Cardiac muscle cell (in vitro differentiated cells and primary cell): Measurements from ENCODE around the gene TSPAN2. TPM values are rescaled to one million over a fixed set of nuclear protein-coding genes. Genes with fewer than 3 reads are reported as not detected.

ENCODE experiments used
- DNase-seq, 2 donors: peaks; one replicate each; pipeline versions ENCODE4 v3.0.0 to v3.0.0-alpha.2; 2010 to 2017; ENCODE audit warnings: low read depth in 1 of 2, low spot score in 1 of 2
- H3K27ac ChIP-seq: fragments of 200-600 bp; sonication (generic); 2 replicates; pipeline ENCODE4 v1.5.1; 2016
- H3K27me3 ChIP-seq: fragments of 200-600 bp; sonication (generic); 2 replicates; pipeline ENCODE4 v1.6.0; 2016; ENCODE audit warnings: control low read depth
- H3K36me3 ChIP-seq: fragments of 200-600 bp; sonication (generic); 2 replicates; pipeline ENCODE4 v1.5.1; 2016; ENCODE audit warnings: control low read depth
- H3K4me1 ChIP-seq: fragments of 200-600 bp; sonication (generic); 2 replicates; pipeline ENCODE4 v1.8.1; 2017; ENCODE audit warnings: low read depth, mild to moderate bottlenecking, mixed run types
- H3K4me3 ChIP-seq: fragments of 200-600 bp; sonication (generic); 2 replicates; pipeline ENCODE4 v1.5.1; 2016; ENCODE audit warnings: mild to moderate bottlenecking
- H3K9me3 ChIP-seq: fragments of 200-600 bp; sonication (generic); 2 replicates; pipeline ENCODE4 v1.5.1; 2017; ENCODE audit warnings: low read depth, mild to moderate bottlenecking, control low read depth
- CTCF ChIP-seq: IDR thresholded peaks from 2 replicates; pipeline ENCODE4 v1.5.1; 2012; ENCODE audit warnings: low read depth, mild to moderate bottlenecking, low read length
- polyA plus RNA-seq: library from polyadenylated mRNA; unstranded; fragments of >200 nt; fragmentation: Nextera tagmentation; extraction: Ambion mirVana; gene quantifications from 2 replicates; pipeline ENCODE4 v1.2.1, GENCODE V29; 2016
- total RNA-seq: library from RNA; depleted of rRNA; stranded (reverse); fragments of >200 nt; gene quantifications from 2 replicates; pipeline ENCODE4 v1.2.3, GENCODE V29; 2016

Gene TSPAN2
- total and polyA plus RNA-seq, 2 experiments from 2014 or later: 26.6 to 88.0 TPM

GRCh38 chr1:115090956-115091355 lies 1.7 kb upstream of the TSPAN2 start:
- DNase-seq: no peak
- Histone ChIP-seq H3K27me3 (no peaks in the 10 kb centered on the region), H3K9me3 (no peaks in the 10 kb centered on the region), H3K27ac (peak overlapping the region; percentile 99), H3K4me1 (peaks cover 10% of the 10 kb centered on the region), H3K36me3 (no peaks in the 10 kb centered on the region), H3K4me3 (no peak overlapping the region)
- TF ChIP-seq CTCF: no peak

- Histone ChIP-seq H3K36me3 (no peaks in the 10 kb centered on the region), H3K27me3 (no peaks in the 10 kb centered on the region), H3K4me1 (peaks cover 14% of the 10 kb centered on the region), H3K27ac (peak overlapping the region; percentile 99), H3K9me3 (no peaks in the 10 kb centered on the region), H3K4me3 (peak overlapping the region; percentile 57)
- no peak for TF ChIP-seq CTCF
- DNase-seq: peak; percentile 34 to 35
These were observed 1.2 kb upstream of the TSPAN2 start for GRCh38 chr1:115090540-115090939.

- no peaks in the 10 kb centered on the region for H3K36me3 ChIP-seq
- TF ChIP-seq CTCF: no peak
- no peaks in the 10 kb centered on the region for H3K9me3 ChIP-seq
- DNase-seq: no peak
- peak overlapping the region; percentile 99 for H3K27ac ChIP-seq
- peaks cover 18% of the 10 kb centered on the region for H3K4me1 ChIP-seq
- peak overlapping the region; percentile 57 for H3K4me3 ChIP-seq
- no peaks in the 10 kb centered on the region for H3K27me3 ChIP-seq
These were observed 835 bp upstream of the TSPAN2 start for GRCh38 chr1:115090186-115090490.

- H3K4me1 ChIP-seq: peaks cover 27% of the 10 kb centered on the region
- TF ChIP-seq CTCF: no peak
- peak overlapping the region; percentile 57 for H3K4me3 ChIP-seq
- no peaks in the 10 kb centered on the region for H3K9me3 ChIP-seq
- no peaks in the 10 kb centered on the region for H3K27me3 ChIP-seq
- H3K27ac ChIP-seq: peak overlapping the region; percentile 99
- H3K36me3 ChIP-seq: no peaks in the 10 kb centered on the region
- DNase-seq: no peak
These were observed 358 bp downstream of the TSPAN2 start for GRCh38 chr1:115088871-115089419.

GRCh38 chr1:115088115-115088778 lies 1.1 kb downstream of the TSPAN2 start:
- H3K27ac ChIP-seq: no peak overlapping the region

More at GRCh38 chr1:115088115-115088778, 1.1 kb downstream of the TSPAN2 start:
- no peaks in the 10 kb centered on the region for H3K27me3 ChIP-seq
- H3K36me3 ChIP-seq: no peaks in the 10 kb centered on the region
- peak overlapping the region; percentile 57 for H3K4me3 ChIP-seq
- DNase-seq: no peak
- H3K9me3 ChIP-seq: no peaks in the 10 kb centered on the region
- H3K4me1 ChIP-seq: peaks cover 32% of the 10 kb centered on the region
- TF ChIP-seq CTCF: no peak
